Choroid plexus epithelial cell (primary cell): ENCODE measurements around the gene MGMT.

Experiments
- DNase-seq: peaks from one replicate; pipeline ENCODE4 v3.0.0-alpha.2; 2010; ENCODE audit warnings: low read depth
- H3K4me3 ChIP-seq: 2 replicates; pipeline ENCODE4 v1.5.1; 2011; ENCODE audit warnings: low read depth, mild to moderate bottlenecking, control low read depth, low read length, moderate library complexity
- CTCF ChIP-seq: conservative IDR thresholded peaks from 2 replicates; pipeline ENCODE4 v1.5.1; 2011; ENCODE audit warnings: low read depth, mild to moderate bottlenecking, control low read depth, inconsistent platforms, low read length, moderate library complexity

MGMT gene

GRCh38 chr10:129758207-129759021 is 291.4 kb downstream of the MGMT start:
- no peak for DNase-seq
- no peak for TF ChIP-seq CTCF
- no peak overlapping the region for H3K4me3 ChIP-seq

GRCh38 chr10:129759214-129760002 is 292.4 kb downstream of the MGMT start:
- TF ChIP-seq CTCF, result no peak
- H3K4me3 ChIP-seq, result no peak overlapping the region
- DNase-seq, result no peak

GRCh38 chr10:129760003-129760315 is 292.9 kb downstream of the MGMT start:
- TF ChIP-seq CTCF, result no peak
- no peak for DNase-seq
- H3K4me3 ChIP-seq, result no peak overlapping the region

- no peak for DNase-seq
- H3K4me3 ChIP-seq, result no peak overlapping the region
- TF ChIP-seq CTCF, result no peak
These were observed 293.4 kb downstream of the MGMT start for GRCh38 chr10:129760416-129760815.

- TF ChIP-seq CTCF, result no peak
- no peak for DNase-seq
These were observed 294.3 kb downstream of the MGMT start for GRCh38 chr10:129761197-129761972.

GRCh38 chr10:129761981-129762956 is 295.2 kb downstream of the MGMT start:
- DNase-seq, result no peak
- no peak for TF ChIP-seq CTCF
- no peak overlapping the region for H3K4me3 ChIP-seq

More at GRCh38 chr10:129761197-129761972, 294.3 kb downstream of the MGMT start:
- H3K4me3 ChIP-seq, result no peak overlapping the region
